Myocyte (in vitro differentiated cells): ENCODE results near the gene TJP2. TPM values are rescaled to one million over a fixed set of nuclear protein-coding genes. Genes with fewer than 3 reads are reported as not detected.
"Not testable (repeated sequence)": the region's sequence is repeated elsewhere in the genome, so short reads cannot be mapped to it uniquely, and the experiment has no call there.

Source experiments
- DNase-seq: peaks from one replicate; pipeline ENCODE4 v3.0.0-alpha.2; 2012; ENCODE audit warnings: low read depth
- total RNA-seq: library from RNA; depleted of rRNA; stranded (reverse); fragments of >200 nt; gene quantifications from 2 replicates; pipeline ENCODE4 v1.2.3, GENCODE V29; 2014

TJP2 gene
- total RNA-seq, 1 donor from 2014 or later: 13.5 TPM

DNA sequence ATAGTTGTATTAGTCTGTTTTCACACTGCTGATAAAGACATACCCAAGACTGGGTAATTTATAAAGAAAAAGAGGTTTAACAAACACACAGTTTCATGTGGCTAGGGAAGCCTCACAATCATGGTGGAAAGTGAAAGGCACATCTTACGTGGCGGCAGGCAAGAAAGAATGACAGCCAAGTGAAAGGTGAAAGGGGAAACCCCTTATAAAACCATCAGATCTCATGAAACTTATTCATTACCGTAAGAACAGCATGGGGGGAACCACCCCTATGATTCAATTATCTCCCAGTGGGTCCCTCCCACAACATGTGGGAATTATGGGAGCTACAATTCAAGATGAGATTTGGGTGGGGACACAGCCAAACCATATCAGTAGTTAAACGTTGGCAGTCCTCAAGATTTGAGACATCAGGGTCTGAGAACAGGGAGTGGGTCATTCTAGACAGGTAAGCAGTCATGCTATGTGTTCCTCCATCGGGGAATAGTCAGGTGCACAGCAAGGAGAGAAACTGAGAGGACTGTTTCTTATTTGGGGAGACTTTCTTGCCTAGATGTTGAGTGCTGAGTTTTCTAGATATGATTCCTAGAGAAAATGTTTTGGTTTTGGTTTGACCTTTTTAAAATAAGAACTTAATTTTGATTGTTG is 105.1 kb downstream of the TJP2 start:
- no peak for DNase-seq

DNA sequence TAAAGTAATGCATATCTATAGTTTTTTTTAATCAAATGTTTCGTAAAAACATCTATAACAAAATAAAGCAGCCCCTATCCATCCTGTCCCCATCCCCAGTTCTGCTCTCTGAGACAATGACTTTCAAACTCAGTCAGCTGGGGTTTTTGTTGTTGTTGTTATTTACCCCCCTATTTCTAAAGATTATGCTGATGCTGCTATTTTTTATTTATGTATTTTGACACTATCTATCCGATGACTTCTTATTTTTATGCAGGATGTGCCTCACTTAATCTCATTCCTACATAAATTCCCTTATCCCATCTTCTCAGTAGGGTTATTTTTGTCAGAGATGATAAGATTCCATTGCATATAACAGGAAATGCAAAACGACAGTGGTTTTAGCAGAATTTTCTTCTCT is 105.7 kb downstream of the TJP2 start:
- DNase-seq: no peak

DNA sequence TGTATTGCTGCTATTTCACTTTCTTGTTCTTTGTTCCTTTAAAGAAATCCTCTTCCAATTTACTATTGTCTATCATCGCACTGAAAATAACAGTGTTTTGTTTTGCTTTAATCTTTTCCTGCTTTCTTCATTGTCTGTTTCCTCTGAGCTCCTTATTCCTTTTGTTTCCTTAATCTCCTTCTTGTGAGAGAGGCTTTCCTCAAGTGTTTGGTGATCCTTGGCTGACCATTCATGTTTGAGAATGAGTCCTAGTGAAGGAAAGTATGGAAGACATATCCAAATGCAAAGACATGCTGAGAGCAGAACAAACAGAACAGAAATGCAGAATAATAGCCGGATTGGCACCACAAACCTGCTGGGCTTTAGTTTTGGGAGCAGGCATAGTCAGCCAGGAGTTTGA is 108.9 kb downstream of the TJP2 start:
- DNase-seq: no peak

- no peak for DNase-seq
Measured at GRCh38 chr9:69292078-69292477, 118.0 kb downstream of the TJP2 start.

- no peak for DNase-seq
Measured at GRCh38 chr9:69293156-69293555, 119.1 kb downstream of the TJP2 start.

- peak; percentile 65 for DNase-seq
Measured at GRCh38 chr9:69295872-69296552, 121.9 kb downstream of the TJP2 start.

- no peak for DNase-seq
Measured at GRCh38 chr9:69297300-69297980, 123.4 kb downstream of the TJP2 start.

GRCh38 chr9:69299315-69299714 is 125.2 kb downstream of the TJP2 start:
- no peak for DNase-seq

DNA sequence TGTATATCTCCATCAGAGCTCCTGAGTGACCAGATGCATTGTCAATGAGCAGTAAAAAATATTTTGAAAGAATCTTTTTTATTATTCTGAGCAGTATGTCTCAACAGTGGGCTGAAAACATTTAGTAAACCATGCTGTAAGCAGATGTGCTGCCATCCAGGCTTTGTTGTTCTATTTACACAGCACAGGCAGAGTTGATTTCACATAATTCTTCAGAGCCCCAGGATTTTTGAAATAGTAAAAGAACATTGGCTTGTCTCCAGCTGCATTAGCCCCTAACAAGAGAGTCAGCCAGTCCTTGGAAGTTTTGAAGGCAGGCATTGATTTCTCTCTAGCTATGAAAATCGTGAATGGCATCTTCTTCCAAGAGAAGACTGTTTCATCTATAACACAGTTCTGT is 125.7 kb downstream of the TJP2 start:
- DNase-seq: no peak

- DNase-seq: no peak
Measured at GRCh38 chr9:69303331-69303730, 129.3 kb downstream of the TJP2 start.

DNA sequence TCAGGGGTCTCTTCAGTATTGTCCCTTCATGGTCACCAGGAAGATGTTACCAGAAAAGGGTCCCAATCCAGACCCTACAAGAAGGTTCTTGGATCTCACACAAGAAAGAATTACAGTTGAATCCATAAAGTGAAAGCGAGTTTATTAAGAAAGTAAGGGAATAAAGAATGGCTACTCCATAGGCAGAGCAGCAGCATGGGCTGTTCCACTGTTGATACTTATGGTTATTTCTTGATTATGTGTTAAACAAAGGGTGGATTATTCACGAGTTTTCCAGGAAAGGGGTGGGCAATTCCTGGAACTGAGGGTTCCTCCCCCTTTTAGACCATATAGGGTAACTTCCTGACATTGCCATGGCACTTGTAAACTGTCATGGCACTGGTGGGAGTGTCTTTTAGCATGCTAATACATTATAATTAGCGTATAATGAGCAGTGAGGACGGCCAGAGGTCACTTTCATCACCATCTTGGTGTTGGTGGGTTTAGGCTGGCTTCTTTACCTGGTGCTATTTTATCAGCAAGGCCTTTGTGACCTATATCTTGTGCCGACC is 132.9 kb downstream of the TJP2 start:
- not testable (repeated sequence) for DNase-seq

DNA sequence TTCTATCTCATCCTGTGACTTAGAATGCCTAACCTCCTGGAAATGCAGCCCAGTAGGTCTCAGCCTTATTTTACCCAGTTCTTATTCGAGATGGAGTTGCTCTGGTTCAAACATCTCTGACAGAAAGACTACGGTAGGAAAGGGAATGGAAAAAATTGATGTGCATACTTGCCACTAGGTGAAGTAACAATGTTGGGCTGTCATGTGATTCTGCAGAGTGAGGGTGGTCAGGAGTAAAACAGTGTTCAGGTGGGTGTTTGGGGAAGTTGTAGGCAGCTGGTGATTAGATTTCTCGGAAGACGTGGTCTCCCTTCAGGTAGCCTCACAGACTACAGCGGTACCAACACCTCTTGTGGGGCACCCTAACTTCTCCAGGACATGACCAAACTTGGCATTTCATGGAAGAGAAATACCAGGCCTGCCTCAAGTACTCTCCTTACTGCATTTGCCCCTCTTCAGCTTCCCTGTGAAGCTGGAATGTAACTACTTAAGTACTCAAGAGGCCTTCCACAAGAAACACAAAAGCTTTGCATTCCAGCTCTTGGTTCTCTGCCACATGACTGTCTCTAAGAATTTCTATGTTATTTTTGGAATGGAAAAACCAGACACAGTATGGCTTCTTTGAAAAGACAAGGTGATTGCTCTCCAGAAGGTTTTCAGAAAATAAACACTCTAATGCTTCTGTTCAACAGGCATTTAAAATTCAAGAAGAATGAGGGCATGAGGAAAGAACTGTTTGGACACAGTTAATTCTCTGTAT is 133.5 kb downstream of the TJP2 start:
- DNase-seq: peak; percentile 41

GRCh38 chr9:69308206-69308931 is 134.3 kb downstream of the TJP2 start:
- DNase-seq: no peak

DNA sequence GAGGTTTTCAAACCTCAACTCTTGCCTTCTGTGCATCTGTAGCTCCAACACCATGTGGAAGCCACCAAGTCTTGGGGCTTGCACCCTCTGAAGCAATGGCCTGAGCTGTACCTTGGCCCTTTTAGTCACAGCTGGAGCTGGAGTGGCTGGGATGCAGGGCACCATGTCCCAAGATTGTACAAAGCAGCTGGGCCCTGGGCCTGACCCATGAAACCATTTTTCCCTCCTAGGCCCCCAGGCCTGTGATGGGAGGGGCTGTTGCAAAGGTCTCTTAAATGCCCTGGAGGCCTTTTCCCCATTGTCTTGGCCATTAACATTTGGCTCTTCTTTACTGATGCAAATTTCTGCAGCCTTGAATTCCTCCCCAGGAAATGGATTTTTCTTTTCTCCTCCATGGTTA is 139.1 kb downstream of the TJP2 start:
- no peak for DNase-seq

DNA sequence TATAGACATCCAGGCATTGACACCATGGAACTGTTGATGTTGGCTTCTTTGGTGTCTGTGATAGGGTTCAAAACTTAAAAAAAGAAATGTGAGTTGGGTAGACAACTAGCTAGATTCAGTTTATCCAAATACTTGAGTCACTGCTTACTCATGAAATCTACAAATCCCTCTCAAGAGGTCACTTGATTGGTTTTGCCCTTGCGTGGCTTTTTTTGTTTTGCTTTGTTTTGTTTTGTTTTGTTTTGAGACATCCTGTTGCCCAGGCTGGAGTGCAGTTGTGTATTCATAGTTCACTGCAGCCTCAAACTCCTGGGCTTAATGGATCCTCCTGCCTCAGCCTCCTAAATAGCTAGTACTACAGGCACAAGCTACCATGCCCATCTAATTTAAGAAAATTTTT is 140.5 kb downstream of the TJP2 start:
- DNase-seq: no peak

- no peak for DNase-seq
Measured at GRCh38 chr9:69317081-69317480, 143.0 kb downstream of the TJP2 start.

DNA sequence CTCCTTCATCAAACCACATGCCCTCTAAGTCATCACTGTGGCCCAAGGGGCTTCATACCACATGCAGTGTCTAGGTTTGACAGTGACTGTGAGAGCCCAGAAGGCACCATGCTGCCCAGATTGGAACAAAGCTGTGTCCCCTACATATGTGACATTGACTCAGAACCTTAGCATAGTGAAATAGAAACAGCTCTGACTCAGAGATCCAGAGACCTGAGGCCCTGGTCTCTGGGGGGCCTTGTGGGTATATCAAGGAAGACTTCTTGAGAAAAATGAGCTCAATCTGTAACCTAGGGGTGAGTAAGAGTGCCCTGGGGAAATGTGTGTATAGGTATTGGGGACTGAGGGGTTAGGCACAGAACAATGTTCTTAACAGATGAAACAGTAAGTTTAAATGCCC is 143.8 kb downstream of the TJP2 start:
- DNase-seq: no peak

DNA sequence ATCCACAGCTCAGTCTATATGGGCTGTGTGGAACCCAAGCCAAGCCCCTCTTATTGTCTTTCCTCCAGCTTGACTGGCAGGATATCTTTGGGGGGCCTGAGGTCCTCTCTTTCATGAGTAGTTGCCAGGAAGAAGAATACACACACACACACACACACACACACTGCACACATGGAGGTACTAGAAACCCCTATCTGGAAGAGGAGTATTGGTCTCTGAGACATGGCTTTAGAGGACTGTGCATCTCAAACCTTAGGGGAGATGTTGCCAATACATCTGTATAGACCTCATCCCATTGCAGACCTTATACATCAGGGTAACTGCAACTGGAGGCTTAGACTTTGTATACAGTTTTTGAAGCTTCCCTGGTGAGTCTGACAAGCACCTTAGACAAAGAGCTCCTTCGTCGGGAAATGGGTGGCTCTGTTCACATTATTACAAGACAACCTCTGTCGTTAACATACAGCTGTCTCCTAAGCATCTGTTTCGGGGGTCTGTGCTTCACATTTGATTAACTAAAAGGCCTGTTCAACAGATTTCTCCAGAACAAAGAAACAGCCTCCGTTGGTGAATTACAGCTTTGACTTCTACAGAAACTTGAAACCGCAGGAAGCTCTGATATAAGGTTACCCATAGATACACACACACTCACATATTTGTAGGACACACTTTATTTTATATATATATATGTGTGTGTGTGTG is 145.4 kb downstream of the TJP2 start:
- DNase-seq: no peak

GRCh38 chr9:69322256-69322655 is 148.2 kb downstream of the TJP2 start:
- DNase-seq: no peak

DNA sequence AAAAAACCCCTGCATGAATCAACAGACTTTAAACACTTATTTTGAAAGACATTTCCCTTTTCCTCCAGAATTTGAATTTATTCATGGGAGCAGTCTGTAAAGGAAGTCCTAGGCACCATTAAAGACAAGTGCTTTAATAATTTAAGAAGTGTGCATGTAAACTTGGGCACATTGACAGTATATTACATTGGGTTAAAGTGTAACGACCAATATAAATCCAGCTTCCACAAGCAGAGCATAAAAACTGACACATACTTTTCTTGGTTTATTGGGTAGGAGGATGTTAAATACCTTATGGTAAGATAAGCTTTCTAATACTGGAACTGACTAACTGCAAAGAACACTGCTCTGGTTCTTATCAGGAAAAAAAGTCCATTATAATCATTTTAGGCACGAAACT is 149.8 kb downstream of the TJP2 start:
- DNase-seq: no peak
